Stimulated activated CD4-positive, alpha-beta T cell treated with anti-CD3 and anti-CD28 coated beads, Interleukin-4, amount 100 ng/mL, for 48 hours (primary cell): ENCODE results near the gene EEFSEC.

Experiments used
- DNase-seq, 2 donors: peaks; one replicate each; pipeline ENCODE4 v3.0.0-alpha.2; 2020; ENCODE audit warnings: low read depth in 2 of 2

EEFSEC gene

DNA sequence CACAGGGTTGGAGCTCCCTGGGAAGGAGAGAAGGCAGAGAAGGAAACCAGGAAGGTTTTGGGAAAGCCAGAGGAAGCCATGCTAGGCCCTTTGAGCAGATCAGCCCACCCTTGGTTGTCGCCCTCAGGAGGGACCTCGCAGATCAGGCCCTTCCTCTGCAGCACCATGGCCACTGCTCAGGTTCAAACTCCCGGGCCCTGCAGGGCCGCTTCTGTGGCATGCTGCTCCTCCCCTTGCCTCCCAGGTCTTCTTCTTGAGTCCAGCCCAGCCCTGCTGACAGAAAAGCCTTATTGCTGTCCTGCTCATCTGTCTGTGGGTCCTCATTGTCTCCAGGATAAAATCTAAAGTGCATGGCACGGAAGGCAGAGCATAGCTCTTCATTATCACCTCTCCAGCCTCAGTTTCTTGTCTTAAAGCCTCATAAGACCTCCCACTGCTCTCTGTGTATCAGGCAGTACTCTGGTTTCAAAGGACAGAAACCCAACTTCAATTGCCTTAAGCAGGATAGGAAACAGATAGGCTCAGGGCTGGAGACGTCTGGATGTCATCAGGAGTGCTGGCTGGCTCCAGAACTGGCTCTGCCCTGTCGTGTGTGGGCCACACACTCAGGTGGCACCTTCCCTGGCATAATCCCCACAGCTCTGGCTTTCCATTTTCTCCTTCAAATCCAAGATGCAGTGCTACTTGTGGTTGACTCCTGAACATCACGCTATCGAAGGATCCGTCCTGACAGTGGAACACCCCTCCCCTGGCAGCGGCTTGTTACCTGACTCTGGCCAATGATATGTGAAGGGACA is 118.5 kb downstream of the EEFSEC start:
- DNase-seq: no peak

DNA sequence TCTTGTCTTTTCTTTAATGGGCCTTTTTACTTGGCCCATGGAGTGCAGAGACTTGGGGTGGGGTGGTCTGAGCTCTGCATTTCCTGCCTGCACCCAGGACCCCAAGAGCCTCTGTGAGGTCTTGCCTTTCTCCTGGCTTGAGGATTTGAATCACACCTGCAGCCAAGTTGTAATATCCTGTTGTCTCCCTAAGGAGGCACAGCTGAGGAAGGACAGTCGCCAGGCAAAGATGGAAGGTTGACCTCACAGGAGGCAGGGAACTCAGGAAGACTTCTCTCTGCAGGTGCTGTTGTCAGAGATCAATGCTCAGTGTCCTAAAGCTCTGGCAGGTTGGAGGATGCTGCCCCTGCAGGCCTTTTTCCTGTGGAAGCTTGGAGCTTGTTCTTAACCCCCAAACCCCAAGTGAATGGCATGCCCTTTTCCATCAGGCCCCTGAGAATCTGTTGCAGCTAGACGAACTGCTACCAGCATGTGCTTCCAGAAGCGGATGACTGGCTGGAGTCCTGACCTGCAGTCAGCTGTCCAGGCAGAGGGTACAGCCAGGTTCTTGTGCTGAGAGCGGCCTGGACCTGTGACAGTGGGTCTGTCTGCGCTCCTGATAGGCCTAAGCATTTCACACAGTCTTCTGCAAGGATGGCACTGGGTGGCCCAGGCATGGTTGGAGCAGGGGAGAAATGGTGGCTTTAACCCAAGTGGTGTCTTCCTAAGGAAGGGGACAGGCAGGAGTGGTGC is 120.0 kb downstream of the EEFSEC start:
- DNase-seq: no peak

DNA sequence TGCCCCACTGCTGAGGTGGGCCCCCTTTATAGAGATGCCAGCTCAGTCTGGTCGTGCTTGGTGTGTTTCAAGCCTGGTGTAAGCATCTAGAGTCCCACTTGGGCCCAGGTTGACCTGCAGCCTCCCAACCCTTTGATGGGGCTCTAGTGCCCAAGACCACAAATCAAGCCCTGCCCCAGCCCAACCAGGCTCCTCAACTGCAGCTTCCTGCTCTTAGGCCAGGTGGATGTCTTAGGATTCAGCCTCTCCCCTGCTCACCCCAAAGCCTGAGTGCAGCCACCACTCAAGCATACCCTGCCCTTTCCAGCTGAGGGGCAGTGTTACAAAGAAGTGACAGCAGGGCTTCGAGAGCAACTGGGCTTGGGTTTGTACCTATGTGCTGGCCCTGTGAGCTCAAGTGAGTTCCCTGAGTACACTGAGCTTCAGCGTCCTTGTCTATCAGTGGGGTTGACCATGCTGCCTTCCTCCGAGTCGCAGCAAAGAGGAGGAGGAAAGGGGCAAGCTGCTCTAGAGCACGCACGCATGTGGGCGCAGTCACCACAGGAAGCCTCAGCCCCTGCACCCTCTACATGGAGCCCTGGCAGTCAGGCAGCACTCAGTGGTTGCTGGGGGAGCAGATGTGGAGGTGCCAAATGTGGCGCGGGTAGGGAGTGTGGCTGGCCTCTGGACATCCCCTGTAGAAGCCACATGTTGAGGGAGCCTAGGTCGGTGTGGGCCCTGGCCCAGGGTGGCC is 120.7 kb downstream of the EEFSEC start:
- no peak for DNase-seq

DNA sequence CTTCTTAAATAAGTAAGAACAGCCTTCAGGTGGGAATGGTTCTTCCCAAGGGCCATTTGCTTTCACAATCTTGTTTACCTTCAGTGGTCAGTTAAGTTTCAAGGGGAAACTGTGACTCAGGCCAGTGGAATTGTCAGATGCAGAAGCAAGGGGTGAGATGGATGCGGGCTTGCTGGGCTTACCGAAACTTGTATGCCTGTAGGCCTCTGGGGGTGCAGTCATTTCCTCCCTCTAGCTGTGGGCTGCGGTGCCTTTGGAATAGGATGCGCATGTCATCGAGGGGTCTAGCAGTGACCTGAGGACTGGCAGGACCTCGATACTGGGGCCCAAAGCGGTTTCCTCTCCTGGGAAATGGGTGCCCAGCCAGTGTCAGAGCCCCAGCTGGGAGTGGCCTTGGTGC is 121.6 kb downstream of the EEFSEC start:
- DNase-seq: no peak

DNA sequence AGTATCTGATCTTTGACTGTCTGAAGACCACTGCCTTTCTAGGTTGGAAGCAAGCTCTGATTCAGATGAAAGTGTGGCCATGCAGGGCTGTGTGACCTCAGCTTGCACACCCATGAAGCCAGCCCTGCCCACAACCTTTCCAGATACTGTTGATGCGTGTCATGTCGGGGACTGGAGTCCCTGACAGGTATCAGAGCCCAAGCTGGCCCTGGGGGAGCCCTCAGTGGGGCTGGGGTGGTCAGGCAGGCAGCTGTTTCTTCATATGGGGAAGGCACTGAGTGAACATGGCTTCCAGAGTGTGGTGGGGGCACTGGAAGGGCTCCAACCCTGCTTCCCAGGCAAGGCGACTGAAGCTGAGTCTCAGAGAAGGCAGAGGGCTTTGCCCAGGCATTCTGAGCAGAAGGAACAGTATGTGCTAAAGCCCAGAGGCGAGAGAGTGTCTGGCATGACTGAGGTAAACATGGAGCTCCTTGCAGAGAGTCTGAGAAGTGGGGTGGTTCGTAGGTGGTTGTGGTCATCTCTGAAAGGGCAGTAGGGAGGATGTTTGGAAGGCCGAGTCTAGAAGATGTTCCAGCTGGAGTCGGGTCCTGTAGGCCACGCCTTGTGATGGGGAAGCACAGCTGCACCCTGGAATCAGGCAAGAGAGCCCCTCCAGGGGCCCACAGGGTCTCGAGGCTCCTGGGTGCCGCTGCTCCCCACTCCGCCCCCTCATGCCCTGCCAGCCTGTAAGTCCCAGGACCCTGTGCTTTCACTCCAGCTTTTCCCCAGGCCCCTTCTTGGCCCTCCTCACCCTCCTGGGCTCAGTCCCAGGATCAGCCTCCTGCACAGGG is 122.2 kb downstream of the EEFSEC start:
- DNase-seq: no peak

DNA sequence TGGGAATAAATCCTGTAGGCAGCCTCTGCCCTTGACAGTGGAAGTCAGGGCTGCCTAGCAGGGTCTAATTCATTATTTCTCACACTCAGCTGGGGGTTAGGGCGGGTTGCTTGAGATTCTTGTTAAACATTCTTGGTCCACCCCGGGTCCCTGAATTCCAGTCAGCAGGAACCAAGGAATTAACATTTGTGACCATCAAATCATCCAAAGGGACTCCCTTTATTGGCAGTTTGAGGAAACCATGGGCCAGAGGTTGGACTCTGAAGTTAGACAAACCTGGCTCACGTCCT is 122.8 kb downstream of the EEFSEC start:
- DNase-seq: no peak

DNA sequence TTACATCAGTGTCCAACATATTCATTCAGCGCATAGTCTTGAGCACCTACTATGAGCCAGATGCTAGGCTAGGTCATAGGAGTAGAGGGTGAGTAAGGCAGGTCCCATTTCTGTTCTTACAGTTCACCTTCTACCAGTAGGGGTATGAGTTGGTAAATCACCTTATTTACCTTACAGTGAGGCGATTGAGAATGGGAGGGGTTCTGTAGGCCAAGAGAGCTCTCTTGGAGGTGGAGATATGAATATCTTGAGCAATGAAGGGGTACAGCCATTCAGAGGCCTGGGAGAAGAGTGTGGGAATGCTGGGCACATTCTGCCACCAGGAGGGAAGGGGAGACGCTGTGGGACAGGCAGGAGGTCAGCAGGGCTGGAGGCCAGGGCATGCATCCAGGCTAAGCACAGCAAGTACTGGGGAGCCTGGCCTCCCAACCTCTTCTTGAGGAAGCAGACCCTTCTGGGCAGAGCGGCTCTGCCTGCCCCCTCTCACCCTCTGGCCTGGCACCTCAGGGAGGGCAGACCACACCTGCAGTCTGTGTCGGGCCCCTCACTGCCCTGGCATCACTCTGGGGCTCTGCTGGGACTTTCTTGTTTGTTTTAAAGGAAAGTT is 123.4 kb downstream of the EEFSEC start:
- DNase-seq: no peak

DNA sequence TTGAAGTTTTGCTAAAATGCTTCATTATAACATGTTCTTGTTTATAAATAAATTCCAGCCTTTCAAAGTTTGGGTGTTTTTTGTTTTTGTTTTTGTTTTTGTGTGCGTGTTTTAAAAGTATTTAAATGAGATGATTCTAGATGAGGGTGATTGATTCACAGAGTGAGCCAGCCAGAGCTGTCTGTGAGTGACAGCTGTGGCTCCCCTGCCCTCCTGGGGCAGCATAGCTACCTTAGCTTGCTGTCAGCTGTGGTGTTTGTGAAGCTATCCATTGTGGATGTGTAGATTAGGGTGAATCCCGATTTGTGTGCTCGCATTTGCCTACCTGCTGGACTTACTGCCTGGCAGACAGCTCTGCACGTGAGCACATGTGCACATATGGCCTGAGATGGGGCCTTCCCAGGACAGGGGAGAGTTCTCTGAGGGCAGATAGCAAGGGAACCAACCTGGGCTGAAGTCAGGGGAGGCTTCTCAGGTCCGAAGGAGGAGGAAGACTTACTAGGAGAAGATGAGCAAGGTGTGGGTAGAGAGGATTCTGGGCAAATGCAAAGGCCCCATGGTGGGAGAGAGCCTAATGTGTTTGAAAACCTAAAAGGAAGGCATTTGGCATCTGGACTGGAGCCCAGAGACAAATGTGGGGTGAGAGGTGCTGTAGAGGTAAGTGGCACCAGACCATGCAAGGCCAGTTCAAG is 124.2 kb downstream of the EEFSEC start:
- no peak for DNase-seq

DNA sequence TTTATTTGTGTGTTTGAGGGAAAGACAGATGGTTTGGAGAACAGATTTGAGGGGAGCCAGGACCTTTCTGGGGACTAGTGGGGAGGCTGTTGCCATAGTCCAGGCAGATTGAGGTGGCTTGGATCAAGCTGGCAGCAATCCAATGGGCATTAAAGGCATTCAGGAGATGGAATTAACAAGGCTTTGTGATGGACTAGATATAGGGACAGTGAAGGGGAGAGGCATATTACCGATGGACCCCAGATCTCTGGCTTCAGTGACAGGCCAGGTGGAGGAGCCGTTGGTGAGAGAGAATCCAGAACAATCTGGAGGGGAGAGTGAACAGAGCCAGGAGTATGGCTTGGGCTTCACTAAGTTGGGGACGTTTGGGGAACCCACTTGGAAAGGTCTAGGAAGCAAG is 124.8 kb downstream of the EEFSEC start:
- DNase-seq: no peak

DNA sequence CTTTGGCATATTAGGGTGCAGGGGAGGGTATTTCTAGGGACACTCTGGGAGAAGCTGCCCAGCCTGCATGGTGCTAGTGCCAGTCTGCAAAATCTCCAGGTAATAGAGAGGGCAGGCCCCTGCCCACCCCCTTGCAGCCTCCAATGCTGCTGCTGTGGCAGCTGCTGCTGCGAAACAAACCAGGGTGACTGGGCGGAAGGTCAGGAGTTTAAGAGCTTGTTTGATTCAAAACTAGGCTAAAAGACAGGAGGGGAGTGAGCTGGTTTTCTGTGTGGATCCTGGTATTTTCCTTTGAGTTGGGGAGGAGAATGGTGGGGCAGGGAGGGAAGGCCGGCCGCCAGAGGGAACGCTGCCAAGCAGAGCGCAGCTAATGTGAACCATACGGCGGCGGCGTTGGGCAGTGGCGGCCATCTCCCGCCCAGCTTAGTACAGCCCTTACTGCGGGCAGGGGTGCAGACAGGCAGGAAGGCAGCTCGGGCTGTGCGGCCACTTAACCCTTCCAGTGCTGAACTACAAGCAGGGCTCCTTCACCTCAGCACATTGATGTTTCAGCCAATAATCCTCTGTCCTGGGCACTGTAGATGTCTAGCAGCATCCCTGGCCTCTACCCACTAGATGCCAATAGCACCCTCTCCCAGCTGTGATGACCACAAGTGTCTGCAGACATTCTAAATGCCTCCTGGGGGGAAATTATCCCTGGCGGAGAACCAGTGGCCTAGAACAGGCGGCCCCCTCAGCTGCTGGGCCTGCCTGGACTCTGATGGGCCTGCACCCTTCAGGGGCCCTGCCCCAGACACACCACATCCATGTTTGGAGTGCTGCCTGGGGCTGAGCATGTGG is 125.7 kb downstream of the EEFSEC start:
- no peak for DNase-seq

DNA sequence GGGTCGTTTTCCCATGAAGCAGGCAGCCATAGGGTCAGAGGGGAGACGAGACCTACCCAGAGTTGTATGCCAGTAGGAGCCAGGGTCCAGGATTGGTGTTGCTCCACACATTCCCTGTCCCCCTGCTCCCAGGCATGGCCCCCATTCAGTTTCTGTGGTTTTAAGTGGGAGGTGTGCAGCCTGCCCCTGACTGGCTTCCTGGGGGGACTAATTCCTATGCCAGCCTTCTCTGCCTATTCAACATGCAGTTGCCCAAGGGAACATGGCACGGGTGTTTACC is 126.3 kb downstream of the EEFSEC start:
- no peak for DNase-seq

DNA sequence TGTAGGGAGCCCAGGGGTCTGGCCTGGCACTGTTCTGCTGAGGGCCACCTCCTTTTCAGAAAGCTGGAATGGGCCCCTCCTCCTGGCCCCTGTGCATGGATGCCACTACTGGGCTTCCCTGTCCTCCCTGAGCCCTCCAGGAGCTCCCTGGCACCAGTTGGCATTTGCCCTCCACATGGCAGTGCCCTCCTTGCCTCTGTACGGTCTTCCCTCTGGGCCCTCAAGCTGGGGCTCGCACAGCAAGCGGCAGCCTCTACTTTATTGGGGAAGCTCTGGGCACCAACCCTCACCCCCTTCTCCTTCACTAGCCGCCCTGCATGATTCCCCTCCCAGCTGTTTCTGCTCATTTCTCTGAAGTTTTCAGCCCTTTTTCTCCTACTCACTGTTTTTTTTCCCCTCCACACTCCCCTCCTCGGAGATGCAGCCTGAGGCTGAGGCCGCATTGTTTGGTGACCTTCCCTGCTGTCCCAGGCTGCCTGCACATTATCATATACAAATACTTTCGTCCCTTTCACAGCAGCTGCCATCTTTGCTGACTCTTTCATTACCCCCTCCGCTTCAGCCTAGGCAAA is 127.3 kb downstream of the EEFSEC start:
- DNase-seq: no peak

DNA sequence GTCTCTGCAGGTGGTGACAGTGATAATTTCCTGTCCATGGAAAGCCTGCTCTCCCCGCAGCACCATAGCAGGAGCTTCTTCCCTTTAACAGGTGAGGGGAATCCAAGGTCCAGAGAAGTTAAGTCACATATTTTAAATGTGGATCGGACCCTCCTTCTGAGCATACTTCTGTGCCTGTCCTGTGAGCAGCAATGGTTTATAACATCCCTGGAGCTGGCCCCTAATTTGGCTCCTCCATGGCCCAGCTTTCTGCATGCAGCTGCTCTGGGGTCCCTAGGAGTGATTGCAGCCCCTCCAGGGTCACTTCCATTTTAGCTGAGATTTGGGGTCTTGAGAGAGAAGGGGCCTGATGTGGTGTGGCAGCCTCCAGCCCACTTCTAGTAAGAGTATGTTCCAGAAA is 127.8 kb downstream of the EEFSEC start:
- DNase-seq: no peak

DNA sequence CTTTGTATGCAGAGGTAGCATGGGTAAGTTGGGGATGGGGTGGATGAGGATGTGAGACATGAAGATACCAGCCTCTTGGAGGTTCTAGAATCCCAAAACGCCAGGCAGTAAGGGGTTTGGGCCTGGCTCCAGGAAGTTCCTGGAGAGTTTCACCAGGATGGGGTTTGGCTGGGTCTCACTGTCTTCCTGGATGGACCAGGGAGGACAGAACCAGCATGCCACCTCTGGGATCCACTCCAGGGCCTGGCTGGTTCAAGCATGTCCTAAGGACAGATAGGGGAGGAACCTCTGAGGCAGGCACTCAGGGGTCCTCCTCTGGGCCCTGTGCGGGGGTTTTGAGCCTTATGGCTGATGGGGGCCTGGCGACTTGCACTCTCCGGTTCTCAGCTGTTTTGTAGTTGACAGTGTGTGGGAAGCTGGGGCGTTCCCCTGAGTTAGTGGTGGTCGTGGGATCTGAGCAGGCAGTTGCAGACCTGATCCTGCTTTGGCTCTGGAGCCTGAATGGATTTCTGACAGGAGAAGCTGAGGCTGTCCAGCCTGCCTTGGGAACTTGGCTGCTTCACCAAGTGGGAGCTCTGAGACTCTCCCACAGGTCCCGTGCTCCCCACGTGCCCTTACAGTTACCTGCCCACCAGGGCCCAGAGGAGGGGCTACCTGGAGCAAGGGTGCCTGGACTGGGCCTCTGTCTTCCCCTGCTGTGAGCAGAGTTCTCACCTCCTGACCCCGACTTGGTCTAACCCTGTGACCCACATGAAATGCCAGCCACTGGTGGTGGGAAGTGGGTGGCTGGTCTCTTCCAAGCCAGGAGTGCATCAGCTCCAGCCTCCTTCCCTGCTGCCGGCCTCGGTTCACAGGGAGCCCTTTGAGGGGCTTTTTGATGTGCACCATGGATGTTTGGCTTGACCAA is 128.4 kb downstream of the EEFSEC start:
- no peak for DNase-seq

DNA sequence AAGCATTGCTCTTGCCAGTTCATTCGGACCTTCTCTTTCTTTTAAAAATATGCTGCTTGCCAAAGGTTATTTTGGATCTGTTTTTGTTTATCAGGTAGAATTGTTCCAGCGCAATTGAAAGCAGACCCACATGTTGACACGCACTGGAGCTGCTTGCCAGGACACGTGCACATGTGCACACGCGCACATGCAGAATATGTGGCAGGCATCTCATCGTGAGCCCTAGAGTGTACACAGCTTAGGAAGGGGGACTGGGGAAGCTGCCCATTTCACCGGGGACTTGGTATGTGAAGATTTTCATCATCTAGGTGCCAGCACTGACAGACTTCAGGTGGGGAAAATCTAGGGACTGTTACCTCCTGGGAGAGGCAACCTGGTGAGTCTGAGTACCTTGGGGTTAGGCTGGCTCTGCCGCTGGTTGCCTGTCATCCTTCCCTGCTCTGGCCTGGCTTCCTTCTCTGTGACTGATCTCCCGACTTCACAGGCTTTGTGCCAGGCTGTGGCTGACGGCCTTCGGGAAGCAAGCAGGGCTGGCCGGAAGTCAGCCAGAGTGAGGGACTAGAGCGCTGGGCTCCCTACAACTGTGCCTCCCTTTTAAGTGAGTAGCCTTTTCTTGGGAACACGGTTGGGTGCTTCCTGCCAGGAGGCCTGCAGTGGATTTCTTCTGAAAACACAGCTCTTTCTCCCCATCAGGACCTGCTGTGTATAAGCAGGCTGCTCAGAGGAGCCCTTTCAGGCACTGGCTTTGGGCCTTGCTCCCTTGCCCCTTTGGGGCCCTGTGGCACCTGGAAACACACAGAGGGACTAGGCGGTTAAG is 129.3 kb downstream of the EEFSEC start:
- DNase-seq: no peak

DNA sequence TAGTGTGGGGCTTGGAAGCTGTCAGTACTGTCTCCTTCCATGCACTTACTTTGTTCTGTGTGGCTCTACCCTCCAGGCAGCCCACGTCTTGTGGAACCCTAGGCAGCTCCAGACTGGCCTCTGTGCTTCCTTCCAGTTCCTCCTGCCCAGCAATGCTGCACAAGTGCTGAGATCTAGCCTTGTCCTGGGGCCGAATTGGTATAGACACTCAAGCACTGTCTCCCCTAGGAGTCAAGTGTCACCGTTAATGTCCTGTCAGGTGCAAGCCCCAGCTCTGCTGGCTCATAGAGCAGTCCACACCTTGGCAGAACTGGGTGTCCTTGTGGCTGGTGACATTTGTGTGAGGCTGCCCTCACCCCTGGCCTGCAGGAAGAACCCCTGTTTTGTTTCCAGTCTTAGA is 130.1 kb downstream of the EEFSEC start:
- DNase-seq: no peak

DNA sequence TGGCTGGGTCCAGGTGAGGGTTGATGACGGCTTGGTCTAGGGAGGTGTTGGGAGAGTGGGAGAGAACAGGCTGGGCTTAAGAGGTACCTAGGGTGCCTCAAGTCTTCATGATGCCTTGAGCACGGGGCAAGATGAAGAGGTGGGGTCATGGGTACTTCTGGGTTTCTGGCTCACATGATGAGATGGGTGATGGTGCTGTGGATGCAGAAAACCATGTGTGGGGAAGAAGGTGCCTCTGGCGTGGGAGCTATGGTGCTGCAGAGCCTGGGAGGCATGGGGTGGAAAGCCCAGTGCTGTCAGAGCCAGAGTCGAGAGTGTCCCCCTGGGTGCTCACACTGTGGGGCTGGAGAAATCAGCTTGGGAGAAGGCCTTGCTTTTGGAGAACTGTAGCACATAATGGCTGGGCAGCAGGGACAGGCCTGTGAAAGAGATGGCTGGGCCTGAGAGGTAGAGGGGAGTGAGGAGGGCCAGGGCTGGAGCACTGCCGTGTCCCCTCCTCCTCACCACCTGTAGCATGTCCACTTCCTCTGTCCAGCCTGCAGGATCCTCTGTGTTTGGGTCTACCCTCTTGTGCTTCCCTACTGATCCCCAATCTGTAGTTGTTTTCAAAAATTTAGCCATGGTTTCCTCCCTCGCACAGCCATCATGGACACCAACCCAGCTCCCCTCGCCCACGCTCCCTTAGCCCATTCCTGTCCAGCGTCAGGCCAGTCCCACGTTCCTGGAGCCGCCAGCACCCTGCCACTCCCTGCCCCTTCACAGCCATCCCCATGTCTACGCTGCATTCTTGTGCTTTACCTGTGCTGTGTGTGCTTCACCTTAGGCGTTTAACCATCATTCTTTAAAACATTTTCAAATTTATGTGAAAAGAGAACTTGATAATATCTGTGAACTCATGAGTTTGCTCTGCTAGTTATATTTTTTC is 132.0 kb downstream of the EEFSEC start:
- no peak for DNase-seq
